Prostate gland (tissue), 2 donors: Measurements from ENCODE around the gene TTC38.

Experiments used
- POLR2A ChIP-seq: fragments of 450-650 bp; IDR thresholded peaks from one replicate; pipeline ENCODE4 v1.6.1; 2016; ENCODE audit warnings: antibody characterized with exemption, mild to moderate bottlenecking
- TF ChIP-seq, protein P1 (sequence below), 4 experiments: fragments of 200-600 bp in 2 of 4; fragments of 450-650 bp in 2 of 4; sonication (generic) in 2 of 4; IDR thresholded peaks; 1 replicate in 3 of 4; 2 replicates in 1 of 4; pipeline ENCODE4 v1.5.1; 2016 to 2019; ENCODE audit warnings: antibody characterized with exemption in 4 of 4, mild to moderate bottlenecking in 2 of 4, moderate library complexity in 2 of 4

DNA sequence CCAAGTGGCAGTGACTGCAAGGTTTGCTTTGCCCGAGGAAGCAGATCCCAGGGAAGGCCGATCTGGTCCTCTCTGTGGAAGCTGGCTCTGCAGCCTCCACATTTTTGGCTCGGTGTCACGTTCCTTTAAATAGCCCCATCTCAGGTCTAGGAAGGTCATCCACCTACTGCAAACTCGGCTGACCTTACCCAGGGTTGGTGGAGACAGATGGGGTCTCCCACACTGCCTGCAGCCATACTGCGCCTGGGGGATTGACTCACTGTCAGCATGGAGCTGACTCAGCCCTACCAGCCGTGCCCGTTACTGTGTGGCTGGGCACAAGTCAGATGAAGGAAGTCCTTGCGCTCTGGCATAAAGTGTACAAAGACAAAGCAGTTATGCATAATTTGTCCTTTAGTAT, 34.6 kb upstream of the TTC38 start:
- TF ChIP-seq, protein P1, sequence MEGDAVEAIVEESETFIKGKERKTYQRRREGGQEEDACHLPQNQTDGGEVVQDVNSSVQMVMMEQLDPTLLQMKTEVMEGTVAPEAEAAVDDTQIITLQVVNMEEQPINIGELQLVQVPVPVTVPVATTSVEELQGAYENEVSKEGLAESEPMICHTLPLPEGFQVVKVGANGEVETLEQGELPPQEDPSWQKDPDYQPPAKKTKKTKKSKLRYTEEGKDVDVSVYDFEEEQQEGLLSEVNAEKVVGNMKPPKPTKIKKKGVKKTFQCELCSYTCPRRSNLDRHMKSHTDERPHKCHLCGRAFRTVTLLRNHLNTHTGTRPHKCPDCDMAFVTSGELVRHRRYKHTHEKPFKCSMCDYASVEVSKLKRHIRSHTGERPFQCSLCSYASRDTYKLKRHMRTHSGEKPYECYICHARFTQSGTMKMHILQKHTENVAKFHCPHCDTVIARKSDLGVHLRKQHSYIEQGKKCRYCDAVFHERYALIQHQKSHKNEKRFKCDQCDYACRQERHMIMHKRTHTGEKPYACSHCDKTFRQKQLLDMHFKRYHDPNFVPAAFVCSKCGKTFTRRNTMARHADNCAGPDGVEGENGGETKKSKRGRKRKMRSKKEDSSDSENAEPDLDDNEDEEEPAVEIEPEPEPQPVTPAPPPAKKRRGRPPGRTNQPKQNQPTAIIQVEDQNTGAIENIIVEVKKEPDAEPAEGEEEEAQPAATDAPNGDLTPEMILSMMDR (IDR thresholded peaks at IDR 0.05) = no peak
- TF ChIP-seq POLR2A = no peak
